B cell (primary cell): ENCODE data around the gene ALKBH3. TPM values are rescaled to one million over a fixed set of nuclear protein-coding genes. Genes with fewer than 3 reads are reported as not detected.

ENCODE experiments used
- ATAC-seq: fragments of 200-7000 bp; cut with Tn5 transposase; one replicate; pipeline ENCODE4 v1.10.0; 2021; ENCODE audit warnings: low read depth, mild to moderate bottlenecking, moderate number of reproducible peaks, moderate library complexity
- CTCF ChIA-PET: fragments of 350-600 bp; sonication (Branson Sonifier 250); formaldehyde crosslinking; loops from one replicate; lab custom pipeline; 2021; ENCODE audit warnings: antibody characterized with exemption, inconsistent platforms; lab: Charles Lee
- POLR2A ChIA-PET: fragments of 350-600 bp; sonication (Branson Sonifier 250); formaldehyde crosslinking; loops from one replicate; lab custom pipeline; 2021; ENCODE audit warnings: antibody characterized with exemption; lab: Charles Lee
- DNase-seq: peaks from one replicate; pipeline ENCODE4 v3.0.0; 2013
- H2AFZ ChIP-seq: 2 replicates; pipeline ENCODE4 v1.6.1; 2012; ENCODE audit warnings: mild to moderate bottlenecking, low read depth, low read length; ENCODE audit not compliant: insufficient read depth, poor library complexity, severe bottlenecking
- H3K27ac ChIP-seq, 2 donors: 1 replicate in 1 of 2; 2 replicates in 1 of 2; pipeline ENCODE4 v1.5.1; 2012 to 2013; ENCODE audit warnings: low read length in 2 of 2, mild to moderate bottlenecking in 2 of 2, moderate library complexity in 1 of 2
- H3K27me3 ChIP-seq, 4 experiments: fragments of 200-600 bp in 1 of 4; sonication (generic) in 1 of 4; replicated peaks in 1 of 4; 1 replicate in 2 of 4; 2 replicates in 2 of 4; pipeline versions ENCODE4 v1.6.1 to v1.7.0; 2013 to 2016; ENCODE audit warnings: low read length in 3 of 4, mild to moderate bottlenecking in 2 of 4, mixed read lengths in 1 of 4, moderate library complexity in 1 of 4; ENCODE audit not compliant: insufficient read depth in 4 of 4, control insufficient read depth in 3 of 4; ENCODE audit errors: control extremely low read depth in 1 of 4
- H3K36me3 ChIP-seq, 2 experiments: replicated peaks in 1 of 2; 1 replicate in 1 of 2; 2 replicates in 1 of 2; pipeline versions ENCODE4 v1.6.1 to v1.7.1; 2013; ENCODE audit warnings: low read length in 1 of 2; ENCODE audit not compliant: insufficient read depth in 2 of 2, control insufficient read depth in 1 of 2; ENCODE audit errors: control extremely low read depth in 1 of 2, extremely low read depth in 1 of 2
- H3K4me1 ChIP-seq, 2 donors: fragments of 200-600 bp in 1 of 2; sonication (generic) in 1 of 2; 1 replicate in 1 of 2; 2 replicates in 1 of 2; pipeline versions ENCODE4 v1.5.1 to v1.6.1; 2013 to 2017; ENCODE audit warnings: low read length in 2 of 2; ENCODE audit not compliant: control insufficient read depth in 2 of 2, insufficient read depth in 2 of 2
- H3K4me2 ChIP-seq: replicated peaks from 2 replicates; pipeline ENCODE3; 2012; ENCODE audit warnings: mild to moderate bottlenecking, low read depth, low read length; ENCODE audit not compliant: poor library complexity, severe bottlenecking
- H3K4me3 ChIP-seq, 5 experiments: fragments of 200-600 bp in 1 of 5; sonication (generic) in 1 of 5; 1 replicate in 3 of 5; 2 replicates in 2 of 5; pipeline versions ENCODE4 v1.5.1 to v1.7.0; 2011 to 2016; ENCODE audit warnings: low read length in 4 of 5, mild to moderate bottlenecking in 4 of 5, low read depth in 2 of 5, control low read depth in 1 of 5, moderate library complexity in 1 of 5; ENCODE audit not compliant: insufficient read depth in 1 of 5; ENCODE audit errors: control extremely low read depth in 1 of 5, extremely low read depth in 1 of 5
- H3K79me2 ChIP-seq: fragments of 200-600 bp; sonication (generic); one replicate; pipeline ENCODE4 v1.6.0; 2016; ENCODE audit warnings: low read length; ENCODE audit not compliant: control insufficient read depth, insufficient read depth
- H3K9ac ChIP-seq: fragments of 200-600 bp; sonication (generic); 2 replicates; pipeline ENCODE4 v1.6.1; 2017; ENCODE audit warnings: mild to moderate bottlenecking, low read length, moderate library complexity
- H3K9me3 ChIP-seq, 3 donors: one replicate each; pipeline versions ENCODE4 v1.6.1 to v1.7.1; 2013; ENCODE audit warnings: low read length in 2 of 3; ENCODE audit not compliant: control insufficient read depth in 2 of 3, insufficient read depth in 1 of 3; ENCODE audit errors: control extremely low read depth in 1 of 3
- H4K20me1 ChIP-seq: 2 replicates; pipeline ENCODE4 v1.6.0; 2012; ENCODE audit warnings: mild to moderate bottlenecking, low read length; ENCODE audit not compliant: insufficient read depth, control insufficient read depth, poor library complexity, severe bottlenecking
- H3K27ac Mint-ChIP-seq: one replicate; pipeline ENCODE4 v1.8.0; 2021; ENCODE audit warnings: mixed read lengths
- H3K27me3 Mint-ChIP-seq: one replicate; pipeline ENCODE4 v1.8.0; 2021; ENCODE audit warnings: mixed read lengths
- H3K4me1 Mint-ChIP-seq: one replicate; pipeline ENCODE4 v1.8.0; 2021; ENCODE audit warnings: mixed read lengths
- H3K4me3 Mint-ChIP-seq: one replicate; pipeline ENCODE4 v1.8.0; 2021; ENCODE audit warnings: mixed read lengths
- H3K9me3 Mint-ChIP-seq: one replicate; pipeline ENCODE4 v1.8.0; 2022; ENCODE audit warnings: mixed read lengths; ENCODE audit not compliant: insufficient read depth
- CTCF ChIP-seq: fragments of 200-600 bp; IDR thresholded peaks from one replicate; pipeline ENCODE4 v1.8.0; 2022; ENCODE audit warnings: antibody characterized with exemption, mild to moderate bottlenecking
- EZH2 ChIP-seq: IDR thresholded peaks from 2 replicates; pipeline ENCODE4 v1.6.1; 2012; ENCODE audit warnings: borderline replicate concordance, low read depth, mild to moderate bottlenecking, moderate library complexity, low read length; ENCODE audit not compliant: insufficient read depth, poor library complexity, severe bottlenecking
- WGBS: methylation state at CpG from one replicate; pipeline ENCODE4 v1.1.5; 2013; ENCODE audit warnings: missing lambda C conversion rate; ENCODE audit not compliant: insufficient coverage; 5-methylcytosine and 5-hydroxymethylcytosine counted together
- intact Hi-C: fragments of 100-400 bp; cut with micrococcal nuclease; formaldehyde crosslinking; loops from one replicate; pipeline ENCODE4 v1.10.0; 2022
- polyA plus RNA-seq: library from polyadenylated mRNA; depleted of rRNA; stranded (reverse); fragments of >200 nt; gene quantifications from 2 replicates; pipeline ENCODE4 v1.2.3, GENCODE V29; 2012
- total RNA-seq, 2 donors: library from RNA; stranded (reverse); fragments of 120-200 nt in 1 of 2; gene quantifications; 1 replicate in 1 of 2; 2 replicates in 1 of 2; pipeline versions ENCODE4 v1.2.3 to v1.2.4, GENCODE V29; 2013 to 2022

The ALKBH3 gene
- total and polyA plus RNA-seq, 2 donors (not counting 1 experiment from before 2014, with no cell fraction given), result 22.3 to 26.7 TPM

GRCh38 chr11:43832536-43832935 is 48.1 kb upstream of the ALKBH3 start:
- H3K9me3 Mint-ChIP-seq, result no peaks in the 10 kb centered on the region
- Histone ChIP-seq H3K27me3 (no peaks in the 10 kb centered on the region), H3K79me2 (no peaks in the 10 kb centered on the region), H3K4me3 (no peak overlapping the region), H3K4me2 (no peak overlapping the region), H2AFZ (no peak overlapping the region), H4K20me1 (no peaks in the 10 kb centered on the region), H3K4me1 (no peaks in the 10 kb centered on the region), H3K36me3 (peaks cover 3 to 6% of the 10 kb centered on the region in 2 experiments), H3K9me3 (no peaks in the 10 kb centered on the region), H3K27ac (no peak overlapping the region), H3K9ac (no peak overlapping the region)
- no peak overlapping the region for H3K4me3 Mint-ChIP-seq
- ChIA-PET POLR2A (no interaction called here), CTCF (no interaction called here)
- TF ChIP-seq CTCF (no peak), EZH2 (no peak)
- H3K27me3 Mint-ChIP-seq, result no peaks in the 10 kb centered on the region
- 100% methylated on average over 1 of the region's 4 CpGs for WGBS
- H3K4me1 Mint-ChIP-seq, result no peaks in the 10 kb centered on the region
- intact Hi-C loops, result no loop called here
- H3K27ac Mint-ChIP-seq, result no peak overlapping the region
- ATAC-seq (no peak), DNase-seq (no peak)

GRCh38 chr11:43833657-43834073 is 47.0 kb upstream of the ALKBH3 start:
- DNase-seq (no peak), ATAC-seq (no peak)
- H3K27ac ChIP-seq, result no peak overlapping the region
- Mint-ChIP-seq H3K4me3 (no peak overlapping the region), H3K27me3 (no peaks in the 10 kb centered on the region), H3K27ac (no peak overlapping the region), H3K9me3 (no peaks in the 10 kb centered on the region), H3K4me1 (no peaks in the 10 kb centered on the region)
- H3K9me3 ChIP-seq, result no peaks in the 10 kb centered on the region
- no peak overlapping the region for H3K4me3 ChIP-seq
- TF ChIP-seq EZH2, result no peak
- TF ChIP-seq CTCF, result no peak
- H2AFZ ChIP-seq, result no peak overlapping the region
- no peaks in the 10 kb centered on the region for H3K4me1 ChIP-seq
- no peaks in the 10 kb centered on the region for H4K20me1 ChIP-seq
- intact Hi-C loops, result no loop called here
- no peaks in the 10 kb centered on the region for H3K79me2 ChIP-seq
- H3K36me3 ChIP-seq, result peaks cover 6 to 7% of the 10 kb centered on the region in 2 experiments
- no peak overlapping the region for H3K4me2 ChIP-seq
- H3K27me3 ChIP-seq, result no peaks in the 10 kb centered on the region
- H3K9ac ChIP-seq, result no peak overlapping the region
- ChIA-PET POLR2A (no interaction called here), CTCF (interaction anchor here (0.7 kb wide), 1 partner anchor 14 kb away, joined by 3 read pairs; no protein-coding TSS in a partner anchor)
- WGBS, result no CpG with 5 or more reads among the region's 1 CpG
